ENCODE measurements around the gene DLST. TPM values are rescaled to one million over a fixed set of nuclear protein-coding genes. Genes with fewer than 3 reads are reported as not detected.

Gene DLST
- polyA plus RNA-seq, 3 donors, result 124 to 131 (median 126) TPM

GRCh38 chr14:74936151-74936550 is 54.4 kb downstream of the DLST start:
- DNase-seq (ENCODE audit: low read depth in 3 of 3, low spot score in 2 of 3), result no peak

- DNase-seq (ENCODE audit: low read depth in 3 of 3, low spot score in 2 of 3), result no peak
These were observed 55.0 kb downstream of the DLST start for GRCh38 chr14:74936731-74937130.

- DNase-seq (ENCODE audit: low read depth in 3 of 3, low spot score in 2 of 3), result no peak
These were observed 55.5 kb downstream of the DLST start for GRCh38 chr14:74937171-74937570.

GRCh38 chr14:74938531-74939495 is 57.1 kb downstream of the DLST start:
- DNase-seq (ENCODE audit: low read depth in 3 of 3, low spot score in 2 of 3), result no peak

- DNase-seq (ENCODE audit: low read depth in 3 of 3, low spot score in 2 of 3), result no peak
These were observed 59.3 kb downstream of the DLST start for GRCh38 chr14:74940956-74941565.

- DNase-seq (ENCODE audit: low read depth in 3 of 3, low spot score in 2 of 3), result no peak
These were observed 60.0 kb downstream of the DLST start for GRCh38 chr14:74941676-74942097.

- DNase-seq (ENCODE audit: low read depth in 3 of 3, low spot score in 2 of 3), result no peak
These were observed 60.5 kb downstream of the DLST start for GRCh38 chr14:74942181-74942580.

- DNase-seq (ENCODE audit: low read depth in 3 of 3, low spot score in 2 of 3), result no peak
These were observed 60.9 kb downstream of the DLST start for GRCh38 chr14:74942608-74943007.

GRCh38 chr14:74945261-74945851 is 63.6 kb downstream of the DLST start:
- DNase-seq (ENCODE audit: low read depth in 3 of 3, low spot score in 2 of 3), result no peak

- no peak for DNase-seq (ENCODE audit: low read depth in 3 of 3, low spot score in 2 of 3)
These were observed 64.3 kb downstream of the DLST start for GRCh38 chr14:74945852-74946658.

GRCh38 chr14:74946659-74947281 is 65.1 kb downstream of the DLST start:
- no peak for DNase-seq (ENCODE audit: low read depth in 3 of 3, low spot score in 2 of 3)

GRCh38 chr14:74947353-74948227 is 65.9 kb downstream of the DLST start:
- DNase-seq (ENCODE audit: low read depth in 3 of 3, low spot score in 2 of 3), result no peak

- DNase-seq (ENCODE audit: low read depth in 3 of 3, low spot score in 2 of 3), result no peak
These were observed 66.8 kb downstream of the DLST start for GRCh38 chr14:74948228-74949175.

GRCh38 chr14:74949191-74949601 is 67.5 kb downstream of the DLST start:
- DNase-seq (ENCODE audit: low read depth in 3 of 3, low spot score in 2 of 3), result no peak

GRCh38 chr14:74949859-74950573 is 68.3 kb downstream of the DLST start:
- DNase-seq (ENCODE audit: low read depth in 3 of 3, low spot score in 2 of 3), result no peak

GRCh38 chr14:74950795-74951442 is 69.2 kb downstream of the DLST start:
- DNase-seq (ENCODE audit: low read depth in 3 of 3, low spot score in 2 of 3), result no peak
